GM12873 (cell line): ENCODE data around the gene FBN1.

Experiments
- CTCF ChIP-seq: IDR thresholded peaks from 2 replicates; pipeline ENCODE4 v1.5.1; 2012; ENCODE audit warnings: low read depth, mild to moderate bottlenecking, moderate library complexity, low read length, control low read depth; ENCODE audit not compliant: insufficient read depth; ENCODE audit errors: missing control alignments

FBN1 gene

GRCh38 chr15:48447657-48448056 is 197.9 kb downstream of the FBN1 start:
- TF ChIP-seq CTCF = no peak

- no peak for TF ChIP-seq CTCF
Measured at GRCh38 chr15:48447058-48447457, 198.5 kb downstream of the FBN1 start.

- no peak for TF ChIP-seq CTCF
Measured at GRCh38 chr15:48442011-48442410, 203.5 kb downstream of the FBN1 start.

- TF ChIP-seq CTCF = no peak
Measured at GRCh38 chr15:48440084-48440483, 205.4 kb downstream of the FBN1 start.

- no peak for TF ChIP-seq CTCF
Measured at GRCh38 chr15:48437178-48437577, 208.3 kb downstream of the FBN1 start.

- TF ChIP-seq CTCF = no peak
Measured at GRCh38 chr15:48435321-48435720, 210.2 kb downstream of the FBN1 start.

- no peak for TF ChIP-seq CTCF
Measured at GRCh38 chr15:48433226-48433886, 212.2 kb downstream of the FBN1 start.

- TF ChIP-seq CTCF = no peak
Measured at GRCh38 chr15:48432688-48433087, 212.8 kb downstream of the FBN1 start.
